ENCODE data around the gene GBX1.

- TF ChIP-seq CTCF (conservative IDR thresholded peaks at IDR 0.05; ENCODE audit: low read length) (no peak), EZH2phosphoT487 (IDR thresholded peaks at IDR 0.05; ENCODE audit: borderline replicate concordance, low read depth, low read length) (no peak)
These were observed 23.1 kb downstream of the GBX1 start for GRCh38 chr7:151144387-151144786.

Measured in OCI-LY7 (cell line).